Activated CD8-positive, alpha-beta memory T cell treated with anti-CD3 and anti-CD28 coated beads, Interleukin-2, amount 10 ng/mL, durations not matched to agents 7 days and 5 days (primary cell): ENCODE results near the gene PPP4R3A. TPM values are rescaled to one million over a fixed set of nuclear protein-coding genes. Genes with fewer than 3 reads are reported as not detected.
"Not testable (repeated sequence)": the region's sequence is repeated elsewhere in the genome, so short reads cannot be mapped to it uniquely, and the experiment has no call there.

Experiments used
- ATAC-seq: fragments of 150-1000 bp; cut with Tn5 transposase; one replicate; pipeline ENCODE4 v1.10.0; 2021; ENCODE audit warnings: moderate library complexity
- CTCF ChIA-PET: fragments of 350-600 bp; sonication (Branson Sonifier 250); formaldehyde crosslinking; loops from one replicate; lab custom pipeline; 2021; ENCODE audit warnings: antibody characterized with exemption; lab: Charles Lee
- DNase-seq: peaks from one replicate; pipeline ENCODE4 v3.0.0-alpha.2; 2020
- H3K27ac Mint-ChIP-seq: one replicate; pipeline ENCODE4 v1.8.0; 2021; ENCODE audit warnings: mild to moderate bottlenecking, mixed read lengths
- H3K27me3 Mint-ChIP-seq: one replicate; pipeline ENCODE4 v1.8.0; 2021; ENCODE audit warnings: mixed read lengths
- H3K36me3 Mint-ChIP-seq: one replicate; pipeline ENCODE4 v1.8.0; 2021; ENCODE audit warnings: mild to moderate bottlenecking, mixed read lengths
- H3K4me1 Mint-ChIP-seq: one replicate; pipeline ENCODE4 v1.8.0; 2021; ENCODE audit warnings: mixed read lengths
- H3K4me3 Mint-ChIP-seq: one replicate; pipeline ENCODE4 v1.8.0; 2021; ENCODE audit warnings: mild to moderate bottlenecking, moderate library complexity, mixed read lengths
- H3K9me3 Mint-ChIP-seq: one replicate; pipeline ENCODE4 v1.8.0; 2022; ENCODE audit warnings: low read depth, mixed read lengths
- total RNA-seq, 2 experiments: library from RNA; stranded (reverse); gene quantifications; one replicate each; pipeline ENCODE4 v1.2.3, GENCODE V29; 2021

The PPP4R3A gene
- total RNA-seq, 2 experiments from 2014 or later = 138 to 148 TPM

DNA sequence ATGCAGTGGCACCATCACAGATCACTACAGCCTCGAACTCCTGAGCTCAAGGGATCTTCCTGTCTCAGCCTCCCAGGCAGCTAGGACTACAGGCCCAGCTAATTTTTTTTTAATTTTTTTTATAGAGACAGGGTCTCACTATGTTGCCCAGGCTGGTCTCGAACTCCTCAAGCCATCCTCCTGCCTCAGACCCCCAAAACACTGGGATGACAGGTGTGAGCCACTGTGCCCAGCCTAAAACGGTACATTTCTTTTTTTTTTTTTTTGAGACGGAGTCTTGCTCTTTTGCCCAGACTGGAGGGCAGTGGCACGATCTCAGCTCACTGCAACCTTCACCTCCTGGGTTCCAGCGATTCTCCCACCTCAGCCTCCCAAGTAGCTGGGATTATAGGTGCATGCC lies 100.9 kb downstream of the PPP4R3A start:
- Mint-ChIP-seq H3K27ac (peak overlapping the region; percentile 95), H3K36me3 (peaks cover 75% of the 10 kb centered on the region), H3K4me1 (peaks cover 93% of the 10 kb centered on the region)
- not testable (repeated sequence) for DNase-seq, ATAC-seq, H3K27me3 Mint-ChIP-seq, H3K9me3 Mint-ChIP-seq, H3K4me3 Mint-ChIP-seq
- CTCF ChIA-PET = interaction anchor here (0.9 to 2.5 kb wide), 5 partner anchors 9 to 94 kb away, joined by 3 to 13 read pairs (median 3); no protein-coding TSS in a partner anchor

Other genes with a start within 250 kb of the PPP4R3A start
- gene CCDC88C, start 92.5 kb downstream of the PPP4R3A start, total RNA-seq = 100 to 1,000 TPM; 151 to 214 TPM
- under 1 TPM; 0.14 to 0.29 TPM for gene CATSPERB, start 221.8 kb upstream of the PPP4R3A start, total RNA-seq